ENCODE results near the gene IGFBP6.

Gene IGFBP6

DNA sequence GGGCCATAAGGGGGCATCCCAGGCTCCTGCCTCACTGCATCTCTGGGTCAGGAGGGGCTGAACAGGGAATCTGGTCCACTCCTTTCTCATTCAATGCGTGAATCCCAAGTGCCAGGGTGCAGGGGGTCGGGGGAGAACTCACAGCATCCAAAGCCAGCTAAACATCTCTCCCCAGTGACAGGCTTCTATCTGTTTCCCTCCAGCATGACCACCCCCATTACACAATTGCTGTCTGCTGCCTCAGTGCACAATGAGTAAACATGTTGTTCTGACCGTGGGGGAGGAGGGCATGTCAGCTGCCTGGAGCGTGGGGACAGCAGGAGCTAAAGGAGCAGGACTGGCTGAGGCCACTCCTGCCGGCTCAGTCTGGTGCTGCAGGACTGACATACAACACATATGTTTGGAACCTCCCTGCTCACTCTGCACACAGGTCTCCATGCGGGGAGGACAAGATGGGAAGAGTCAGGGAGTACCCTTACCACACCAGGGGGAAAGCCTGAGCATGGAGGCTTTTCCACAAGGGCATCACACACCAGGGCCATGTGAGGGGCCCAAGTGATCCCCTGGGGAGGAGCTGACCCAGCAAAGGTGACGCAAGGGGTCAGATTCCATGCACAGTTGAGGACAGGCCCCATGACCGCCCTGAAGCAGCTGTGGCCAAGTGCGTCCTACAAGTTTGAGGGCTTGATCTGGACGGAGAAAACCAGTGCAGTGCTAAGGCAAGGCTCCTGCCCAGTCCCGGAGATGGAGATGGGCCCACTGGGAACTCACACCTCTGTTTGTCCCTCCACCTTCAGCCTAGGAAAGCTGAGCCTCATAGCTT lies 46.2 kb upstream of the IGFBP6 start:
- TF ChIP-seq CTCF (IDR thresholded peaks at IDR 0.05), result peak; percentile 13
- Mint-ChIP-seq H3K36me3 (ENCODE audit: low read depth) (no peaks in the 10 kb centered on the region), H3K4me3 (peak overlapping the region; percentile 82), H3K9me3 (no peaks in the 10 kb centered on the region), H3K27me3 (ENCODE audit: low read depth, poor library complexity) (peaks cover 8% of the 10 kb centered on the region), H3K4me1 (peaks cover 77% of the 10 kb centered on the region), H3K27ac (peak overlapping the region; percentile 98)
- DNase-seq, result peak; percentile 44

GRCh38 chr12:53051881-53052412 lies 45.5 kb upstream of the IGFBP6 start:
- H3K9me3 Mint-ChIP-seq, result no peaks in the 10 kb centered on the region
- no peak for DNase-seq
- H3K4me1 Mint-ChIP-seq, result peaks cover 75% of the 10 kb centered on the region
- peak overlapping the region; percentile 98 for H3K27ac Mint-ChIP-seq
- H3K4me3 Mint-ChIP-seq, result peak overlapping the region; percentile 82
- no peaks in the 10 kb centered on the region for H3K36me3 Mint-ChIP-seq (ENCODE audit: low read depth)
- no peak for TF ChIP-seq CTCF (IDR thresholded peaks at IDR 0.05)
- H3K27me3 Mint-ChIP-seq (ENCODE audit: low read depth, poor library complexity), result peaks cover 8% of the 10 kb centered on the region

GRCh38 chr12:53052419-53053217 lies 44.8 kb upstream of the IGFBP6 start:
- DNase-seq, result no peak
- Mint-ChIP-seq H3K4me3 (peak overlapping the region; percentile 82), H3K9me3 (no peaks in the 10 kb centered on the region), H3K27me3 (ENCODE audit: low read depth, poor library complexity) (peaks cover 9% of the 10 kb centered on the region), H3K36me3 (ENCODE audit: low read depth) (no peaks in the 10 kb centered on the region), H3K4me1 (peaks cover 76% of the 10 kb centered on the region), H3K27ac (no peak overlapping the region)
- TF ChIP-seq CTCF (IDR thresholded peaks at IDR 0.05), result no peak

DNA sequence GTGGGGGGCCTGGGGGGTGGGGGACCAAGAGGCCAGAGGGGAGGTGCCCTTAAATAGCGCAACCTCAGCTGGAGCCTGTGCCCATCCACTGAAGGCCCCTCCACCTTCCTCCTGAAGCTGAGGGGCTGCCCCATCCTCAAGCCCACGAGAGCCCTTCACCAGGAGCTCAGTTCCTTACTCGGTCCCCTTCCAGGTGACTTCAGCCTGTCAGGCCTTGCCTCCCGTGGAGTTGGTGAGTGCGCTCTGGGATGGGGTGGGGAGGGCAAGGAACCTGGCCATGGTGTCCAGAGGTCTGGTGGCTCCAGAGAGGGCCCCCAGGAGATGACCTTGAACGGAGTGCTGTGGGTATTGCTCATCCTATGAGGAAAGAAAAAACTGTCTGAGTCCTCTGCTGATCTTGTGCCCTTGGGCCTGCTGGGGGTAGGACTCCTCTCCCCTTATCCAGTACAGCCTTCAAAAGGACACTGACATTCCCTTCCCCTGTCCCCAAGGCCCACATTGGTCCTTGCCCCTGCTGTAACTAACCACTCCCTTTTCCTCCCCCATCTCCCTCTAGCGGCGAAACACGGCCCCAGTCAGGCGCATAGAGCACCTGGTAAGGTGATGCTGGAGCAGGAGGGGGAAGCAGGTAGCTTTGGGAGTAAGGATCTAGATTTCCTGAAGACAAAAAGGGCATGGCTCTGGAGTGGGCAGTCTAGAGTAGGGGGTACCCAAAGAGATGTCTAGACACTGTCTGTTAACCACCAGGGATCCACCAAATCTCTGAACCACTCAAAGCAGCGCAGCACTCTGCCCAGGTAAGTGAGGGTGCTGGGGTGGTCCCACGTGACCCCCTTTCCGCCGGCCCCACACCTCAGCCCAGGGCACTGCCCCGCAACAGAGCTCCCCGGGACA lies 44.0 kb upstream of the IGFBP6 start:
- Mint-ChIP-seq H3K36me3 (ENCODE audit: low read depth) (no peaks in the 10 kb centered on the region), H3K27ac (peak overlapping the region; percentile 83), H3K4me3 (peak overlapping the region; percentile 92), H3K9me3 (no peaks in the 10 kb centered on the region), H3K27me3 (ENCODE audit: low read depth, poor library complexity) (peaks cover 14% of the 10 kb centered on the region), H3K4me1 (peaks cover 74% of the 10 kb centered on the region)
- DNase-seq, result peak; percentile 51
- TF ChIP-seq CTCF (IDR thresholded peaks at IDR 0.05), result peak; percentile 43

GRCh38 chr12:53054112-53054878 lies 43.2 kb upstream of the IGFBP6 start:
- peak; percentile 94 for DNase-seq
- Mint-ChIP-seq H3K4me3 (peak overlapping the region; percentile 92), H3K4me1 (peaks cover 65% of the 10 kb centered on the region), H3K27ac (peak overlapping the region; percentile 83), H3K9me3 (no peaks in the 10 kb centered on the region), H3K27me3 (ENCODE audit: low read depth, poor library complexity) (peaks cover 14% of the 10 kb centered on the region), H3K36me3 (ENCODE audit: low read depth) (no peaks in the 10 kb centered on the region)
- no peak for TF ChIP-seq CTCF (IDR thresholded peaks at IDR 0.05)
